LNCaP clone FGC (cell line): ENCODE results near the gene DUSP19.

Experiments used
- DNase-seq: peaks from one replicate; pipeline ENCODE4 v3.0.0-alpha.2; 2011; ENCODE audit warnings: low read depth
- H3K4me3 ChIP-seq: 2 replicates; pipeline ENCODE4 v1.5.1; 2011; ENCODE audit warnings: mild to moderate bottlenecking, low read depth, low read length, control low read depth
- CTCF ChIP-seq: IDR thresholded peaks from 2 replicates; pipeline ENCODE4 v1.5.1; 2012; ENCODE audit warnings: mild to moderate bottlenecking; ENCODE audit not compliant: control insufficient read depth, insufficient read depth; ENCODE audit errors: extremely low read depth

The DUSP19 gene

GRCh38 chr2:183125659-183126341, 47.3 kb downstream of the DUSP19 start:
- peak overlapping the region; percentile 96 for H3K4me3 ChIP-seq
- no peak for TF ChIP-seq CTCF
- no peak for DNase-seq

GRCh38 chr2:183126635-183127034, 48.1 kb downstream of the DUSP19 start:
- H3K4me3 ChIP-seq: no peak overlapping the region
- no peak for TF ChIP-seq CTCF
- no peak for DNase-seq

GRCh38 chr2:183134016-183134415, 55.5 kb downstream of the DUSP19 start:
- H3K4me3 ChIP-seq: no peak overlapping the region
- DNase-seq: peak; percentile 43
- TF ChIP-seq CTCF: no peak

GRCh38 chr2:183148955-183149354, 70.4 kb downstream of the DUSP19 start:
- no peak for DNase-seq
- no peak overlapping the region for H3K4me3 ChIP-seq
- TF ChIP-seq CTCF: no peak

GRCh38 chr2:183149489-183149888, 70.9 kb downstream of the DUSP19 start:
- H3K4me3 ChIP-seq: no peak overlapping the region
- DNase-seq: no peak
- no peak for TF ChIP-seq CTCF
